GM18951 (cell line): ENCODE results near the gene TNFSF9.

Experiments used
- POLR2A ChIP-seq: IDR thresholded peaks from 4 replicates; pipeline ENCODE4 v1.6.1; 2011; ENCODE audit warnings: mild to moderate bottlenecking; ENCODE audit not compliant: insufficient read length, insufficient read depth; ENCODE audit errors: extremely low read depth
- in situ Hi-C: fragments of 300-500 bp; cut with MboI; formaldehyde crosslinking; loops from one replicate; pipeline ENCODE4 v1.12.0; 2022; ENCODE audit warnings: low sequenced_read_pairs, mixed read lengths, inconsistent platforms; ENCODE audit not compliant: unreplicated experiment

Gene TNFSF9

DNA sequence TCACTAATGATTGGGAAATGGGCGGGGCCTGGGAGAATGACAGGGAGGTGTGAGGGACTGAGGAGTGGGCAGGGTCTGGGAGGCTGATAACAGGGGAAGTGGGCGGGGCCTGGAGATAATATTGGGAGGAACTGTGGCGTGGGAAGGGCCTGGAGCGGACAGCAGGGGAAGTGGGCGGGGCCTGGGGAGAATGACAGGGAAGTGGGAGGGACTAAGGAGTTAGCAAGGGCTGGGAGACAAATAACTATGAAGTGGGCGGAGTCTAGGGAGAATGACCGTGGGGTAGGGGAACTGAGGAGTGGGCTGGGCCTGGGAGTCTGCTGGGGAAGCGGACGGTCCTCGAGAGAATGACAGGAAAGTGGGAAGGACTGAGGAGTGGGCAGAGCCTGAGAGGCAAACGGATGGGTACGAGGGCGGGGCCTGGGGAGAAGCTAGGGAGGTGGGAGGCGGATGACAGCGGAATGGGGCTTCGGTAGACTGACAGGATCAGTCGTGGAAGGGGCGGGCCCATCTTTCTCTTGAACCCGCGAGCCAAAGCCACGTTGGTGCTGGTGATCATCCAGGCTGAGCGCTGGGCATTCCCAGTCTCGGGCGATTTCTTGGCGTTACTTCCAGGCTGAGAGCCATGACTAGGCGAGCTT is 14.7 kb upstream of the TNFSF9 start:
- in situ Hi-C loops: loop anchor here (10.0 to 25.0 kb wide), 2 partner anchors 109 to 346 kb away; no protein-coding TSS in a partner anchor

DNA sequence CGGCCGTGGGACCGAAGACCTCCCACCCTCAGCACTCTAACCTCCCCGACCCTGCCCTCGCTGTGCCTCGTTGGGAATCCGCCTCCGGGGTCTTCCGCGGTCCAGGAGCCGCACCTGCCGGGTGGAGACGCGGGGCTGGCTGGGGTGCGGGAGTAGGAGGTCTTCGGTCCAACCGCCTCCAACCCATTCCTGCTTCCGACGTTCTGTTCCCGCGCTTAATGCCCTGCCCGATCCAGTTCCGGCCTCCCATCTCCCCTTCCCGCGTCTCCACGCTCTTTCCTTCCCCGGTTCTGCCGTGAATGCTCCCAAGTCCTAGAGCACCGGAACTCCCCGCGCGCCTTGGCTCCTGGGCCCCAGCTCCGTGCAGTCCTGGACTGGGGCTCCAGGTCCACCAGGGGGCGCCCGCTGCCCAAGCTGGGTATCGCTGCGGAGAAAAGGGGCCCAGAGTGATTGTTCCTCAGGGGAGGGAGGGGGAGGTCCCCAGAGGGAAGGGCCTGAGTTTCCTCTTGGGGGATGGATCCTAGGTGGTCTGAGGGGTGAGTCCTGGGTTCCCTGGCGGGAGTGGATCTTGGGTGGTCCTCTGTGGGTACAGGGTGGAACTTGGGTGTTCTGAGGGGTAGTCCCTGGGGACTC is 14.1 kb upstream of the TNFSF9 start:
- no peak for TF ChIP-seq POLR2A
- in situ Hi-C loops: loop anchor here (10.0 to 25.0 kb wide), 2 partner anchors 108 to 346 kb away; no protein-coding TSS in a partner anchor

More for the DNA sequence above, 14.7 kb upstream of the TNFSF9 start:
- TF ChIP-seq POLR2A: peak; percentile 60

DNA sequence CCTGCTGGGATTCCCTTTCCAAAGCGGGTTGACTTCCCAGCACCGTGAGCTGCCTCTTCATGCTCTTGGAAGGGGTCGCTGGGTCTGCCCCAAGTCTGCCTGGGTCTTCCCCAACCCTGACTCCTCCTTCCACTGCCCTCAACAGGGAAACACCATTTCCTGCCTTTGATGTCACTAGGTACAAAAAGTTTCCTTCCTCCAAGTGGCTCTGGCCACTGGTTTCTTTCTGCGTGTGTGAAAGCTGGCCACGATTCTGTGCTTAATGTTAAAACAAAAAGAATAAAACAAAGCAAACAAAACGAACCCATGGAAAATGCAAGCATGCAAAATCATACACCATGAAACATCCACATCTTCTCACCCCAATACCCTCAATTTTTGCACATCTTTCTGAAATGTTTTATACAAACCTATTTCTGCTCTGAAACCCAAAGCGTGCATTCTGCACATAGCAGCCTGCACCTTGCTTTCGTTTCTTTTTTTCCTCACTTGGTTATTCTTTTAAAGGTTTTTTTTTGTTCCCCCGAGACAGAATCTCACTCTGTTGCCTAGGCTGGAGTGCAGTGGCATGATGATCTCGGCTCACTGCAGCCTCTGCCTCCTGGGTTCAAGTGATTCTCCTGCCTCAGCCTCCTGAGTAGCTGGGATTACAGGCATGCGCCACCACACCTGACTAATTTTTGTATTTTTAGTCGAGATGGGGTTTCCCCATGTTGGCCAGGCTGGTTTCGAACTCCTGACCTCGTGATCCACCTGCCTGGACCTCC is 12.5 kb upstream of the TNFSF9 start:
- no peak for TF ChIP-seq POLR2A
- in situ Hi-C loops: loop anchor here (10.0 to 25.0 kb wide), 2 partner anchors 106 to 344 kb away; no protein-coding TSS in a partner anchor

DNA sequence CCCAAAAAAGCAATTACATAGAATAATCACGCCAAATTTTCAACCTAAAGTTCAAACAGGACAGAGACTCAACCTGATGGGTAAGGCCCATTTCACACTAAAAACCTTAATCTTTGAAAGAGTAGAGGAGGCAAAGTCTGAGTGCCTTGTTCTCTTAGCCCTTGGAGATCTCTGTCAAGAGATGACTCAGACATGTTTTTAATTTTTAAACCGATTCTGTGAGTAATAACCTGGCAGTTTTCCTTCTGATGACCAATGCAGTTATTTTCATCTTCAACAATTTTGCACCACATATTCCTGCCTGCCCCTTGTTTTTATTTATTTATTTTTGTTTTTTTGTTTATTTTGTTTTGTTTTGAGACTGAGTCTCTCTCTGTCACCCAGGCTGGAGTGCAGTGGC is 11.5 kb upstream of the TNFSF9 start:
- in situ Hi-C loops: loop anchor here (10.0 to 25.0 kb wide), 2 partner anchors 106 to 343 kb away; no protein-coding TSS in a partner anchor
- no peak for TF ChIP-seq POLR2A

DNA sequence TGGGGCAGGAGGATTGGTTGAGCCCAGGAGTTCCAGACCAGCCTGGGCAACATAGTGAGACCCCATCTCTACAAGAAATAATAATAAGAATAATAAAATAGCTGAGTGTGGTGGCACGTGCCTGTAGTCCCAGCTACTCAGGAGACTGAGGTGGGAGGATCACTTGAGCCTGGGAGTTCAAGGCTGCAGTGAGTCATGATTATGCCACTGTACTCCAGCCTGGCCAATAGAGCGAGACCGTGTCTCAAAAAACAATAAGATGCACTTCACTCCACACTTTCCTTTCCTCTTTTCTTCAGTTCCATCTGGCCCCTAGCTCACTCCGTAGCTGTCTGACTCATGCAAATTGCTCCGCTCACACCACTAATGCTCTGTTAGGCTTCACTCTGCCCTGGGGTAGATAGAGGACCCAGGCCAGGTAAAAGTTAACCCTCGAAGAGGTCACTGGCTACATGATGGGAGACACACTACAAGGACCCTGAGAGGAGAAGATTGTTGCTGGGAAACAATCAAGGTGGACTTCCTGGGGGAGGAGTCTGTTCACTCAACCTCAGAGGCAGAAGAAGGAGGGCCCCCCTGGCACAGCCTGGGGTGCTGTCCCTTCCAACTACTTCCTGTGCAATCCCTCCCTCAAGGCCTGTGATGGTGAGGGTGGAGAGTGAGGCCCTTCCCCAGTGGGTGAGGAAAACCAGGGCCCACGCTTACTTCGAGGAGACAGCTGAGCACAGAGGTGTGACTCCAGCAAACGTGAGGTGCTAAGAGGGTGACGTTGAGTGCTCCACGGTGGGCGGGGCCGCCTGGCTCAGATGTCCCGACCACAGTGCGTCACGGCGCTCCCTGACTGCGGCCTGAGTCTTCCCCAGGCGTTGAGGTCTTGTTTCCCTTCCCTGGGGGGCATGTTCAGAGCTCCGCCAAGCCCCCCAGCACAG is 8.8 kb upstream of the TNFSF9 start:
- peak; percentile 57 for TF ChIP-seq POLR2A
- in situ Hi-C loops: loop anchor here (10.0 to 25.0 kb wide), 2 partner anchors 213 to 340 kb away; partner anchors contain the start of genes GPR108 and TRIP10

DNA sequence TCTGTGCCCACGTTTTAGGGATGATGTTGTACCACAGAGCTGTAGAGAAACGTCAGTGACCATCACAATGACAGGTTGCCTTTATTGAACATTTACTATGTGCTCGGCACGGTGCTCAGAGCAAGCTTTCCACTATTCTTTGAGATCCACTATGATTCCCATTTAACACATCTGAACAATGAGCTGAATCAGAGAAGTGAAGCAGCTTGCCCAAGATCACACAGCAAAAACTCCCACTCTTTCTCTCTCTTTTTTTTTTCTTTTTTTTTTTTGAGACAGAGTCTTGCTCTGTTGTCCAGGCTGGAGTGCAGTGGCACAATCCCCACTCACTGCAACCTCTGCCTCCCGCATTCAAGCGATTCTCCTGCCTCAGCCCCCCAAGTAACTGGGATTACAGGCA is 8.1 kb upstream of the TNFSF9 start:
- in situ Hi-C loops: loop anchor here (10.0 to 25.0 kb wide), 2 partner anchors 212 to 340 kb away; partner anchors contain the start of genes GPR108 and TRIP10
- no peak for TF ChIP-seq POLR2A

DNA sequence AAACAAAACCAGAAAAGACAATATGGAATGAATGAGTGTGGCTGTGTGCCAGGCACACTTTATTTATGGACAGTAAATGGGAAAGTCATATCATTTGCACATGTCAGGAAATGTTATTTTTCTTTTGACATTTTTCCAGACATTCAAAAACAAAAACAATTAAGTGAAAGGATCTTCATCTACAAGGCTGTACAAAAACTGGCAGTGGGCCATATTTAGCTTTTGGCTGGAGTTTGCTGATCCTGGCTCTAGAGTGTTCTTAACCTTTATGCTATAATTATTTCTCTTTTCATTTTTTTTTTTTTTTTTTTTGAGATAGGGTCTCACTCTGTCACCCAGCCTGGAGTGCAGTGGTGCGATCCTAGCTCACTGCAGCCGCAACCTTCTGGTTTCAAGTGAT is 6.5 kb upstream of the TNFSF9 start:
- in situ Hi-C loops: loop anchor here (10.0 to 25.0 kb wide), 2 partner anchors 210 to 338 kb away; partner anchors contain the start of genes GPR108 and TRIP10
- no peak for TF ChIP-seq POLR2A

DNA sequence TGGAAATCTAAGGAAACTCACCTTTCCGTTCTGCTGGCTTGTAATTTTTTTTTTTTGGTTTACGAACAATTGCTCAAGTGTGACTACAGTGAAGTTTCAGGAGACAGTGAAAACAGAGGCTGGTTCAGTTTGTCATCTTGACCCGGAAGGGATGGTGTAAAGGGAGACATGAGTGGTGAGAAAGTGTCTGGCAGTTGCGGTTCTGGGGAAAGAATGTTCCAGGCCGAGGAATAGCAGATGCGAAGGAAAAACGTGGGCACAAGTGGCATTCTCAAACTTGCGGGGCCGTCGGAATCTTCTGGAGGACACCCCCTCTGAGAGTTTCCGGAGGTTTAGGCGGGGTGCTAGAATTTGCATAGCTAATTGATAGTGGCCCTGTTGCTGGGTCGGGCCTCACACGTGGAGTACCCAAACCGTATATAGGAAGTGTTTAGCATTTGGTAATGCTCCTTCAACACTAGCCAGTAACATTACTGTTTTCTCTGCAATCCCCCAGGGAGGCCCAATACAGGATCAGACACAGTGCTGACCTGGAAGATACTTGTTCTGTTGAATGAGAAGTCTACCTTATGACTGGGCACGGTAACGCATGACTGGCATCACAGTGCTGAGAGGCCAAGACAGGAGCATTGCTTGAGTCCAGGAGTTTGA is 2.8 kb upstream of the TNFSF9 start:
- TF ChIP-seq POLR2A: peak; percentile 50
- in situ Hi-C loops: loop anchor here (10.0 kb wide), 1 partner anchor 207 kb away; the partner anchor contains the start of genes GPR108 and TRIP10

DNA sequence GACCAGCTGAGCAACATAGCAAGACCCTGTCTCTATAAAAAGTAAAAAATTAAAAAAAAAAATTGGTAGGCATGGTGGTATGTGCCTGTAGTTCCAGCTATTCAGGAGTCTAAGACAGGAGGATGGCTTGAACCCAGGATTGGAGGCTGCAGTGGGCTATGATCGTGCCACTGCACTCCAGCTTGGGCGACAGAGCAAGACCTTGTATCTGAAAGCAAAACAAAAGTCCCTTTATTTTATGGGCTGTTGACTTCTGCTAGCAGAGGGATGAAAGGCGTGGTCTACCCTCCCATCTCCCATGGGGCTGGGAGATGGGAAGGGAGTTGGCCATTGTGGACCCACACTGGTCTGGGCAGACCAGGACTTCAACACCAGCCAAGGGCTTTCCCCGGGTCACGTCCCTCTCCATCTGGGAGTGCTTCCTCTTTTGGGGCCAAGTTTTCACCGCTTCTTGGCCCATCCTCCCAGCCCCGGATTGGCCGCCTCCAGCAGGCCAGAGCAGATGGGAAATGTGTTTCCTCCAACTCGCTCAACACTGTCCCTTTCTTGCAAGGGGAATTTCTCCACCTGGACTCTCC is 2.2 kb upstream of the TNFSF9 start:
- peak; percentile 36 for TF ChIP-seq POLR2A
- in situ Hi-C loops: loop anchor here (10.0 kb wide), 1 partner anchor 206 kb away; the partner anchor contains the start of genes GPR108 and TRIP10

DNA sequence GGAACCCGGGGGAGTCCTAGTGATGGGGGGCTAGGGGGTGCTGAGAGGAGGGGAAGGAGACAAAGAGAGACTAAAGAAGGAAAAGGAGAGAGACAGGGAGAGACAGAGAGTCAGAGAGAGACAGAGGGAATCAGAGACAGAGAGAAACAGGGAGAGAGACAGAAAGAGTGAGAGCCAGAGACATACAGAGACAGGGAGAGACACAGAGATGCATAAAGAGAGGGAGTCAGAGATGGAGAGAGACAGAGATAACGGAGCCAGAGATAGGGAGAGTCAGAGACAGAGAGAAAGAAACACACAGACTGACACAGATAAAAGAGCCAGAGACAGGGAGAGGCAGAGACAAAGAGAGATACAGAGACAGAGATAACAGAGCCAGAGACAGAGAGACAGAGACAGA is 1.5 kb upstream of the TNFSF9 start:
- in situ Hi-C loops: loop anchor here (10.0 kb wide), 1 partner anchor 205 kb away; the partner anchor contains the start of genes GPR108 and TRIP10
- no peak for TF ChIP-seq POLR2A

DNA sequence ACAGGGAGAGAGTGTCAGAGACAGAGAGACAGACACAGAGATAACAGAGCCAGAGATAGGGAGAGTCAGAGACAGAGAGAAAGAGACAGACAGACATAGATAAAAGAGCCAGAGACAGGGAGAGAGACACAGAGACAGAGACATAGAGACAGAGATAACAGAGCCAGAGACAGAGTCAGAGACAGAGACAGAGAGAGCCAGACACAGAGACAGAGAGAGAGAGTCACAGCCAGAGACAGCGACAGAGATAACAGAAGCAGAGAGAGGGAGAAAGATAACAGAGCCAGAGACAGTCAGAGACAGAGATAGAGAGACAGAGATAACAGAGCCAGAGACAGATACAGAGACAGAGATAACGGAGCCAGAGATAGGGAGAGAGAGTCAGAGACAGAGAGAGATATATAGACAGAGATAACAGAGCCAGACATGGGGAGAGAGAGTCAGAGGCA is 865 bp upstream of the TNFSF9 start:
- no peak for TF ChIP-seq POLR2A
- in situ Hi-C loops: loop anchor here (10.0 kb wide), 1 partner anchor 205 kb away; the partner anchor contains the start of genes GPR108 and TRIP10
